Ascending aorta (tissue), 2 donors: ENCODE measurements around the gene ZBED4. TPM values are rescaled to one million over a fixed set of nuclear protein-coding genes. Genes with fewer than 3 reads are reported as not detected.

Source experiments
- DNase-seq, 2 donors: peaks; one replicate each; pipeline ENCODE4 v3.0.0-alpha.2; 2019; ENCODE audit warnings: low spot score in 2 of 2
- H3K27ac ChIP-seq, 2 donors: fragments of 200-600 bp; sonication (generic); one replicate each; pipeline ENCODE4 v1.5.1; 2016 to 2017; ENCODE audit warnings: mild to moderate bottlenecking in 1 of 2
- H3K27me3 ChIP-seq: fragments of 200-600 bp; sonication (generic); one replicate; pipeline ENCODE4 v1.5.1; 2017
- H3K36me3 ChIP-seq, 2 donors: fragments of 200-600 bp; sonication (generic); one replicate each; pipeline ENCODE4 v1.5.1; 2016
- H3K4me1 ChIP-seq, 2 donors: fragments of 200-600 bp; sonication (generic); one replicate each; pipeline ENCODE4 v1.5.1; 2016 to 2017; ENCODE audit warnings: mild to moderate bottlenecking in 1 of 2
- H3K4me3 ChIP-seq, 2 donors: fragments of 200-600 bp; sonication (generic); one replicate each; pipeline ENCODE4 v1.5.1; 2016 to 2017; ENCODE audit warnings: mild to moderate bottlenecking in 1 of 2
- H3K9me3 ChIP-seq, 2 donors: fragments of 200-600 bp; sonication (generic); one replicate each; pipeline ENCODE4 v1.5.1; 2016
- CTCF ChIP-seq, 3 experiments: fragments of 200-600 bp in 2 of 3; fragments of 450-650 bp in 1 of 3; sonication (generic) in 2 of 3; IDR thresholded peaks; one replicate each; pipeline ENCODE4 v1.5.1; 2016 to 2019; ENCODE audit warnings: antibody characterized with exemption in 3 of 3, mild to moderate bottlenecking in 1 of 3, moderate library complexity in 1 of 3
- intact Hi-C: fragments of 100-400 bp; cut with DNase I; formaldehyde crosslinking; loops from one replicate; pipeline ENCODE4 v1.15.1; 2023
- total RNA-seq: library from RNA; depleted of rRNA; stranded (reverse); fragments of >200 nt; gene quantifications from one replicate; pipeline ENCODE4 v1.1.0, GENCODE V29; 2016

ZBED4 gene
- total RNA-seq, 1 donor from 2014 or later = 10.1 TPM

- peaks cover 46 to 54% of the 10 kb centered on the region in 2 donors for H3K36me3 ChIP-seq
- H3K27me3 ChIP-seq = no peaks in the 10 kb centered on the region
- H3K4me1 ChIP-seq = no peaks in the 10 kb centered on the region
- no peak for DNase-seq
- no peak for TF ChIP-seq CTCF (IDR thresholded peaks at IDR 0.05)
- intact Hi-C loops = no loop called here
- no peak overlapping the region for H3K27ac ChIP-seq
- H3K9me3 ChIP-seq = peaks cover 0 to 6% of the 10 kb centered on the region in 2 donors
- no peak overlapping the region for H3K4me3 ChIP-seq
These were observed 45.9 kb downstream of the ZBED4 start for GRCh38 chr22:49899530-49899929.

GRCh38 chr22:49900441-49901230, 47.0 kb downstream of the ZBED4 start:
- no peak overlapping the region for H3K4me3 ChIP-seq
- H3K4me1 ChIP-seq = no peaks in the 10 kb centered on the region
- peaks cover 46 to 61% of the 10 kb centered on the region in 2 donors for H3K36me3 ChIP-seq
- H3K27ac ChIP-seq = no peak overlapping the region
- intact Hi-C loops = no loop called here
- no peaks in the 10 kb centered on the region for H3K27me3 ChIP-seq
- no peaks in the 10 kb centered on the region for H3K9me3 ChIP-seq
- no peak for TF ChIP-seq CTCF (IDR thresholded peaks at IDR 0.05)
- no peak for DNase-seq

GRCh38 chr22:49901457-49901856, 47.8 kb downstream of the ZBED4 start:
- no peak for TF ChIP-seq CTCF (IDR thresholded peaks at IDR 0.05)
- no peak overlapping the region for H3K27ac ChIP-seq
- intact Hi-C loops = no loop called here
- no peaks in the 10 kb centered on the region for H3K27me3 ChIP-seq
- no peak overlapping the region for H3K4me3 ChIP-seq
- no peaks in the 10 kb centered on the region for H3K4me1 ChIP-seq
- peaks cover 49 to 65% of the 10 kb centered on the region in 2 donors for H3K36me3 ChIP-seq
- no peak for DNase-seq
- no peaks in the 10 kb centered on the region for H3K9me3 ChIP-seq

GRCh38 chr22:49903322-49904039, 49.8 kb downstream of the ZBED4 start:
- intact Hi-C loops = no loop called here
- Histone ChIP-seq H3K9me3 (no peaks in the 10 kb centered on the region), H3K4me3 (no peak overlapping the region), H3K4me1 (no peaks in the 10 kb centered on the region), H3K27me3 (no peaks in the 10 kb centered on the region), H3K36me3 (peaks cover 52 to 81% of the 10 kb centered on the region in 2 donors), H3K27ac (no peak overlapping the region)
- DNase-seq = no peak
- TF ChIP-seq CTCF (IDR thresholded peaks at IDR 0.05) = no peak

- Histone ChIP-seq H3K27ac (no peak overlapping the region), H3K4me3 (no peak overlapping the region), H3K27me3 (no peaks in the 10 kb centered on the region), H3K9me3 (no peaks in the 10 kb centered on the region), H3K36me3 (peaks cover 55 to 83% of the 10 kb centered on the region in 2 donors), H3K4me1 (no peaks in the 10 kb centered on the region)
- intact Hi-C loops = no loop called here
- peak in 1 of 2 donors; percentile 60 for DNase-seq
- no peak for TF ChIP-seq CTCF (IDR thresholded peaks at IDR 0.05)
These were observed 50.4 kb downstream of the ZBED4 start for GRCh38 chr22:49904040-49904369.
